ENCODE results near the gene IFNL2. TPM values are rescaled to one million over a fixed set of nuclear protein-coding genes. Genes with fewer than 3 reads are reported as not detected.

The IFNL2 gene
- polyA plus RNA-seq, 3 donors from 2014 or later = not detected

Other genes starting within 250 kb of the IFNL2 start
- gene FBXO27, start 235.8 kb upstream of the IFNL2 start, polyA plus RNA-seq = under 1 TPM in 1 of 3 donors, not detected in 2; 0.48 TPM
- gene ACP7, start 184.0 kb upstream of the IFNL2 start, polyA plus RNA-seq = not detected
- gene PAK4, start 142.6 kb upstream of the IFNL2 start, polyA plus RNA-seq = 1 to 10 TPM in 2 of 3 donors, under 1 TPM in 1; 0.68 to 2.1 (median 1.5) TPM
- not detected for gene NCCRP1, start 71.4 kb upstream of the IFNL2 start, polyA plus RNA-seq
- gene SYCN, start 64.1 kb upstream of the IFNL2 start, polyA plus RNA-seq = not detected
- gene IFNL3, start 23.4 kb upstream of the IFNL2 start, polyA plus RNA-seq = not detected
- under 1 TPM in 1 of 3 donors, not detected in 2; 0.45 TPM for gene IFNL4, start 19.5 kb upstream of the IFNL2 start, polyA plus RNA-seq
- 1 to 10 TPM; 2.2 to 4.8 (median 2.3) TPM for gene IFNL1, start 28.0 kb downstream of the IFNL2 start, polyA plus RNA-seq
- 10 to 100 TPM in 1 of 3 donors, 1 to 10 TPM in 2; 4.8 to 16.0 (median 5.4) TPM for gene LRFN1, start 52.5 kb downstream of the IFNL2 start, polyA plus RNA-seq
- gene GMFG, start 67.6 kb downstream of the IFNL2 start, polyA plus RNA-seq = 1,000 to 10,000 TPM in 2 of 3 donors, 100 to 1,000 TPM in 1; 990 to 1,609 (median 1,254) TPM
- gene SAMD4B, start 74.0 kb downstream of the IFNL2 start, polyA plus RNA-seq = 10 to 100 TPM in 1 of 3 donors, 1 to 10 TPM in 2; 2.9 to 17.8 (median 3.9) TPM
- 10 to 100 TPM; 18.9 to 48.1 (median 31.6) TPM for gene PAF1, start 122.7 kb downstream of the IFNL2 start, polyA plus RNA-seq
- 10 to 100 TPM; 41.6 to 64.7 (median 41.8) TPM for gene MED29, start 123.0 kb downstream of the IFNL2 start, polyA plus RNA-seq
- 100 to 1,000 TPM; 305 to 745 (median 318) TPM for gene ZFP36, start 138.5 kb downstream of the IFNL2 start, polyA plus RNA-seq
- 1 to 10 TPM in 2 of 3 donors, not detected in 1; 3.7 to 4.3 TPM for gene PLEKHG2, start 144.3 kb downstream of the IFNL2 start, polyA plus RNA-seq
- 1,000 to 10,000 TPM in 1 of 3 donors, 100 to 1,000 TPM in 2; 733 to 1,627 (median 903) TPM for gene RPS16, start 167.6 kb downstream of the IFNL2 start, polyA plus RNA-seq
- gene SUPT5H, start 177.2 kb downstream of the IFNL2 start, polyA plus RNA-seq = 100 to 1,000 TPM in 1 of 3 donors, 10 to 100 TPM in 2; 30.5 to 114 (median 67.0) TPM
- 10 to 100 TPM; 50.4 to 65.2 (median 58.6) TPM for gene TIMM50, start 212.4 kb downstream of the IFNL2 start, polyA plus RNA-seq
- gene DLL3, start 230.6 kb downstream of the IFNL2 start, polyA plus RNA-seq = not detected
- gene SELENOV, start 246.7 kb downstream of the IFNL2 start, polyA plus RNA-seq = not detected

Data from immature natural killer cell (primary cell).